22Rv1 (cell line): ENCODE results near the gene WDR70.

Experiments
- CTCF ChIP-seq: fragments of 450-650 bp; IDR thresholded peaks from 2 replicates; pipeline ENCODE4 v1.5.1; 2017; ENCODE audit warnings: mild to moderate bottlenecking
- ZFX ChIP-seq: fragments of 450-650 bp; IDR thresholded peaks from 2 replicates; pipeline ENCODE4 v1.6.1; 2017; ENCODE audit warnings: antibody characterized with exemption, borderline replicate concordance

GRCh38 chr5:37554405-37554739 is 175.3 kb downstream of the WDR70 start:
- TF ChIP-seq CTCF (no peak), ZFX (no peak)
